Inferior parietal cortex (tissue), 1 donor: Measurements from ENCODE around the gene TMEM30A.
A peak's percentile ranks its signal among the peaks of the same experiment; 100 is the strongest.

ENCODE experiments used
- DNase-seq: peaks from one replicate; pipeline ENCODE4 v3.0.0-alpha.2; 2016; ENCODE audit errors: extremely low spot score

TMEM30A gene

DNA sequence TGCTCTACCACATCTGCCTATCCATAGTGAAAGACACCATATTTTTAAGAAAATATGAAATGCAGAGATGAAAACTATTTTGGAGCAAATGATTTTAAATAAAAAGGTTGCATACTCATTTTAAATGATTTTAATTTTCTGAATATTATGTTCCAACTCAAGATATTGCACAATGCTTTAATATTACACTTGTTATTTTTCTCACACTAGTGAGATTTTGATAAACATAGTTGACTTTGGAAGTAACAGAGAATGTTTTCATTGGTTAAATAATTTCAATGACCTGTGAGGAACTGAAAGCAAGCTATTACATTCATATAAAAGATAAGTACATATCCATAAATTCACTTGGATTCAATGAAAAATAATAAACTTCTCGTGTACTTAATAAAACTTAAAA lies 7.2 kb upstream of the TMEM30A start:
- DNase-seq = no peak

DNA sequence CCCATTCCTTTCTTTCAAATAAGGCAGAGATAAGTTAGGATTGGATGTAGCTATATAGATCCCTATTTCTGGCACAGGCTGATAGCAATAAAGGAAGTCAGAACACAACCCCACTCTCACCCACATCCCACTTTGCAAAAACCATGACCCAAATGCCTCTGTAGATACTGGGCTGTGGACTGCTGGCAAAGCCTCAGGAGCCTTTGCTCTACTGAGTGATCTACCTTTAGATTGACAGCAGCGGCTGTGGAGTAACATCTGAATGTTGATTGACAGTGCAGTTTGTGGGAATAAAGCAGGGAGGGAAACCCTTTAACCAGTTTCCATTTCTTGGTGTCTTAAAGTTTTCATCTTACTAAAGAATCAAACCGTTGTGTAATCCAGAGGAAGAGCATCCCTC lies 6.7 kb upstream of the TMEM30A start:
- no peak for DNase-seq

DNA sequence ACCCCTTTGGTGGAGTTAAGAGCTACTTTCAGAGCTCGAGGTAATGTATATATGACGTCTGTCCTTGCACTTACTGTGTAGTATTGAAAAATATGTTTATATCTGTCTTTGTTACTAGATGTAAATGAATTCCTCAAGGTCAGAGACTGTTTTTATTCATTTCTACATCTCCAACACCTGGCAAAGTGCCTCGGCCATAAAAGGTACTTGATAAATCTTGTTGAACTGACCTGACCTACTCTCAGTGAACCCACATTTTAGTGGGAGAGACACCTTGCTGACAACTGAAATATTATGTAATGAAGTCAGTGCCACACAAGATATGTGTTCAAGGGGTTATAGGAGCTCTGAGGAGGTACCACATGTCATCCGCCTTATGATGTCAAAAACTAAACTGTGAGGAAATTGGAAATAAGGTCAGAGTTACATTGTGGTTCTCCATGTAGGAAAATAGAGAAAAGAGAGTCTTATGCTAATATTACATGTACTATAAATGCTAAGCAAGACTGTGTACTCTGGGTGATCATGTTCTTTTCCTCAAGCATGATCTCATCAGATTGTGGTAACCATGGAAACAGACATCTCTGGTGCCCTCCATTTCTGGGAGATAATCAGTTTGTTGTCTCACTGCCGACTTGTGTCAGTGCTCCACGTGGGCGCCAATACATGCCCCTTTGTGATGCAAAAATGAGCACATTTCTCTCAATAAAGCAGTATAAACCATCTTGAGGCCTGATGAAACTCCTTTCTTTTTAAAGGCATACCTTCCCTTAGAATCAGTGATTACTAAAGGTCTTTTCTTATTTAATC lies 5.7 kb upstream of the TMEM30A start:
- peak; percentile 83 for DNase-seq

DNA sequence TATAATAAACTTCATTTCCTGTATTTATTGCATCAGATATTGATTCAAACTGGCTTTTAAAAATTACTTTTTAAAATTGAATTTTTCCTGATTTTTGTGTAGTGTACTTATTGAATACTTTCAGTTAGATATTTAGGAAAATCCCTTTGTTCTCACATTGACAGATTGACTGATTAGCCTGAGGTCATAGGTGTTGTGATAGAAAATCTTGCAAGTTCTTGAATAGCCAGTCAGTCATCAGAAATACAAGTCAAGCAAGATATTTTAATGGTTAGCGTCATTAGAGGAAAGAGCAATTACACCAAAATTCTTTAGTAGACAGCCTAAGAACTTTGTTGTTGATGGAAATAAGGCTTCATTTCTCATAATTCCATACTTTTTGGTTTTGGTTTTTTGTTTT lies 3.4 kb upstream of the TMEM30A start:
- no peak for DNase-seq

DNA sequence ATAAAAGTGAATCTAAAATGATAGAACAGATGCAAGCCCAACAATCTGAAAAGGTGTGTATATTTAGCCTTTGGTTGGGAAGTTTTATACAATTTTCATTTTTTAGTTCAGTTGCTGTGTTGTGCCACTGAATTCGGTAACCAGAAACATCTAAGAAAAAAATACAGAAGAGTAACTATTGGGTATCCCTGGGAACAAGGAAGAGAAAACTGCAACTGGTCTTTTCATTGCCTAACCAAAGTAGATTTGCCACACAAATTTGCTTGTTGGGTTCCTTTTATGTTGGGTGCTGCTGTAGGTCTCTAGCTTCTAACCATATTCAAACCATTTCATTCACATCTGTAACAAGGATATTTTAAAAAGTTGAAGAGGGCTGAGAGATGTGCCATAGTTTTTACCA lies 2.8 kb upstream of the TMEM30A start:
- DNase-seq = no peak

DNA sequence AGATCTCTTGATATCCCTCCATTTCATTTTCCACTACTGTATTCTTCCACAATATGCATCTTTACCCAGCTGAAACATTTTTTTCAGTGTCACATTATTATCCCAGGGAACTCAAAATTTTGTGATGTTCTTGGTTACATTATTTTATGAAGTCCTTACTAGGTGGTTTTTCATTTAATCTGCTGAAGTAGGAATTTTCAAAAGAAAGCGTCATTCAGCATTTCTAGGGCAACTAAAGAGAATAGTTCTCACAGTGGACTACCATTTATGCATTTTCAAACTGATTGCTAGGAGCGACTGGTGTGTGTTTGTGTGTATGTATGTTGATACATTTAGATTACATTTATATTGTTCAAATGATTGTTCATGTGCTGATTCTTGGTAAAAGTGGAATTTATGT lies 2.4 kb upstream of the TMEM30A start:
- no peak for DNase-seq

DNA sequence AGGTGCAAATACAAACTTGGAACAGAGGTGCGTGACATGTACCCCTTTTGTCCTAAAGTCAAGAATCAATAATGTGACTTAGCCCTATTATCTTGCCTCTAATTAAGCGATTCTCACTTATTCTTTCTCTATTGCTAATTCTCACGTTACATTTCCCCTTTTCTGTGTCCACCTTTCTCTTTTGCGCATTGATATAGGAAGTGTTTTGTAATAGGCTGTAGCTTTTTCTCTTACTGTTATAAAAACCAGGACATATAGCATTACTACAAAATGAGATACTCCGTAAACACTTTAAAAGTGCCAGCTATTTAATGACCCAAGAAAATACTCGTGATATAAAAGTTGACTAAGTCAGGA lies 669 bp upstream of the TMEM30A start:
- no peak for DNase-seq

DNA sequence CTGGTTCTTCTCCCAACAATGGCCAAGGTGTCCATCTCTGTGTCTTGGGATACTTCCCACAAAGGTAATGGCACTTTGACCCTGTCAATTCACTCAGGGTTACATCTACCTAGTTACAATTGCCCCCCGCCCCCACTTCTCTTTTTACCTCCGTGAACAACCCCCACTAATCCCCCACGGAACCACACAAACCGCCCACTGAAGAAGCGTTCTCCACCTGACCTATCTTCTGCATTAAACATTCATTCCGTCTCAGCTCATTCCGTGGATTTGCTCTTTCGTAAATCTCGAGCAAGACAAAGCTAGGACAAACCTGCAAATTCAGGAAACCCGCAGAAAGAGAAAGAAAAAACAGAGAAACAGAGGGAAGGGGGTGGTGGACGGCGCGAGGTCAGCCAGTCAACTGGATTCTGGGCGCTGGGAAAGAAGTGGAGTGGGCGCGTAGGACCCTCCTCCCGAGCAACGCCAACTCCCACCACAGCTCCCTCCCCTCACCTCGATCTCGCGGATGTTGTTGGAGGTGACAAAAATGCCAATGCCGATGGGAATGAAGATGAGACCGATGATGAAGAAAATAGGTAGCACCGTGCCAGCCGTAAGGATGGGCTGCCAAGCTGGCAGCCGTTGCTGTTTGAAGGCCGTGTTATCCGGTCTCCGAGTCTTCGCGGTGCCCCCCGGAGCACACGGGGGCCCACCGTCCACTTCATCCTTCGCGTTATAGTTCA lies 523 bp downstream of the TMEM30A start:
- DNase-seq = no peak

DNA sequence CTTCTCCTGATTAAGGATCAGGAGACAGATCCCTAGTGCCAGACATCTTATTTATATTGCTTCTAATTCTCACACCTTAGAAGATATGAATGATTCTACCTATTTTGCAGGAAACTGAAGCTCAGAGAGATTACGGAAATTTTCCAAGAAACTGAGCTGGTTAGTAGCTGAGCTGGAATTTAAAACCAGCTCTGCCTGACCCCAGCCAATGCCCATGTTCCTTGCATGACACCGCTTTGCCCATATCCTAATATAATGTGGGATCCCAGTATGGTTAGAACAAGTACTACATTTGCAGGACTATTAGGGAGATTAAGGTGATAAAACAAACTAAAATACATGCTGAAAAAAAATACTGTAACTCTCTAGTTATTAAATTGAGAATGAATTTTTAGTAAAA lies 1.9 kb downstream of the TMEM30A start:
- no peak for DNase-seq

DNA sequence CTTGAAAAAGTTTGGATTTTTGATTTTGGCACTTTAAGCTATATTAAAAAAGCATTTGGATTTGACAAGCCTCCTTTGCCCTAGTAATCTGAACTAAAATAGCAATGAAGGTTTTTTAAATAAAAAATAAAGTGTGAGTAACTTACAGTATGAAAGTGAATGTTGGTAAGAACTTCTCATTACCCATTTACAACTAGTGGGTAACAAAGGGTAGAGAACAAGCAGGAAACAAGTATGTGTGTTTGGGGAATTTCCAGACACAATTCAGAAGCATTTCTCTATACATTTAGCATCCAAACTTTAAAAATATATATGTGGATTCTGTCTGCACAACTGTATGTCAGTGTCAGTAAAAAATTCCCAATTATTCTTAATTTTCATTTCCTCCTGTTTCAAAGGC lies 2.9 kb downstream of the TMEM30A start:
- DNase-seq = no peak

DNA sequence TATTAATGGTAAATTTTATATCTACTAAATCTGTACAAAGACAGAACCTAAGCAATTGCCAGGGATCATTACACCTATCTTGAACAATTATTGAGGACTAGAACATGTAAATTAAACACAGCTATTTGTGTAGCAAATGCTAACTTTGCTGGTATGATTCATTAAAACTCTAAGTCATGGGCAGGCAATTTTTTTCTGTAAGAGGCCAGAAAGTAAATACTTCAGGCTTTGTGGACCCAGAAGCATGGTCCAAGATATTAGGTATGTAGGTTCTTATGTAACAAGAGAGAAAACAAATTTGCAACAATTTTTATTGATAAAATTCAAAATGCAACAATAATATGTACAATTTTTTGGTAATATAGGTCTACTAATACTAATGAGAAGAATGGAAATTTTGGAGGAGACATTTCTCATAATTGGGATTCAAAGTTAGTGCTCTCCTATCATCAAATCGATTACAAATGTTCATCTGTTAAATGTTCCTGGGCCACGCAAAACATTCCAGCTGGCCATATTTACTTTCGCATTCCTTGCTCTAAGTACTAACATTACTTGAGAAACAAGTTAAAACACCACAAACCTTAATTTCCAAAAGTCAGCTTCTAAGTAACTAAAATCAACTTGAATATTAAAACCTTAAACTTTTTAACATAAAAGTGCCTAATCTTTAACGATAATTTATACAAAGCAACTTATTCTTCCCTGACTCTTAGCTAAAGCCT lies 4.3 kb downstream of the TMEM30A start:
- DNase-seq = no peak

DNA sequence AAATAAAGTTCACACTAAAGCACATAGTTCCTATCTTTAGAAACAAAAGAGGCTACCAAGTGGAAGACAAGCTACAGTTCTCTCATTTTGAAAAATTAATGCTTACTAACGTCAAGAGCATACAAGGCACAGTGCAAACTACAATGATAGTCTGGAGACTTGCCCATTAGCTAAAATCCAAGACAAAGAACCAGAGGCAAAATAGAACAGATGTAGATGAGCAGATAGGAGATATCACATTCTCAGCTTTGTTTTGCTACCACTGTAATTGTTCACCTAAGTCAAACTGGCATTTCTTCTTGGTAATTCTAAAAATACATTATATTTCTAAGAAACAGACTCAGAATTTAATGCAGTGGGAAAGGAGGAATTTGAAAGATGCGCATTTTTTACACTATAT lies 5.2 kb downstream of the TMEM30A start:
- no peak for DNase-seq

DNA sequence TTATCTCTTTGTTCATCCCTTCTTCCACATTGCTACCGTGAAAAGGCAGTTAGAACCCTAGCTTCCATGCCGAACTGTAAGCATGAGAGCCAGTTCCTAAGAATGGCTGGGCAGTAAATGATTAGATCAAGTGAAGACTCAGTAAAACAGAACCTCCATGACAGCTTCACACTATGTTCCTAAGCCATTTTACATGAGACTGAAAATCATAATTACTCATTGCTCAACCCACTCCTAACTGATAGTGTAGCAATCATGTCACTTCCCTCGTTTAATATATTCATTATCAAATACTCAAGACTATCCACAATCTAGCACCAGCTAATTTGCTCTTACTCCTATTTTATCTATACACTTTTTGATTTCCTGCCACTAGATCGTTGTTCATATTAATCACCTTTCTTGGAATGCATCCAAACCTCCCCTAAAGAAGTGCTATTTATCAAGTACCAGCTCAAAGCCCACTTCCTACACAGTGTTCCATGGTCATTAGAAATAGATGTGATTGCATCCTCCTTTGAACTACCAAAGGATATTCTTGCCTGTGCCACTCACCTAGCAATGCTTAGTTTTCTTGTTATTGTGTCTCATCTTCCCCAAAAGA lies 6.0 kb downstream of the TMEM30A start:
- DNase-seq = no peak

DNA sequence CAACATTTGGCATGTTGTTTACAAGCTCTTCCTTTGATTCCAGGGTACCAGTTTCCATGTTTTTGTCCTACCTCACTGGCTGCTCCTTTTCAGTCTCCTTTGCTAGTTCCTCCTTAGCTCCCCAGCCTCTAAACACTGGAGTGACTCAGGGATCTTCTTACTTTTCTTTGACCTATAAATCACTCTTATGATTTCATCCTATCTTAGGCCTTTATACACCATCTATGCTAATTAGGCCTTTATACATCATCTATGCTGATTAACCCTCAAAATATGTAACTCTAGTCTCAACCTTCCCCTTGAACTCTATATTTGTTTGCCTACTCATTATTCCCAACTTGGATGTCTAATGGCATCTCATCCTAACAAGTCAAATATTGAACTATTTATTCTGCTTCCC lies 9.5 kb downstream of the TMEM30A start:
- no peak for DNase-seq

DNA sequence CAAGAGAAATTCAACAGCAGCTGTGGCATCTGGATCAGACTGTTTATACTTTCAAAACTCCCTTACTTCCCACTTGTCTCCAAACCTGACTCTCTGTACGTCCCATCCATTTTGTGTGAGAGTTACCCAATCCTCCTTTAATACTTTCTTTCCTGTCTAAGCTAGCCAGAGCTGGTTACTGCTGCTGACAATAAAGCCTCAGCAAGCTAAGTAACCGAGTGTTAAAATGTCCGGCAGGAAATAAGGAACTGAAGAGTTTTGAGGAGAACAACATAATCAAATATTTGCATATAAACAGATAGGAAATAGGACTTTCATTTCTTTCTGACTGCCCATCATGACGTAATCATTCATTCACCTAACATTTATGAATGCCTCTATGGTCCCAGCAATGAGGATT lies 11.6 kb downstream of the TMEM30A start:
- no peak for DNase-seq

DNA sequence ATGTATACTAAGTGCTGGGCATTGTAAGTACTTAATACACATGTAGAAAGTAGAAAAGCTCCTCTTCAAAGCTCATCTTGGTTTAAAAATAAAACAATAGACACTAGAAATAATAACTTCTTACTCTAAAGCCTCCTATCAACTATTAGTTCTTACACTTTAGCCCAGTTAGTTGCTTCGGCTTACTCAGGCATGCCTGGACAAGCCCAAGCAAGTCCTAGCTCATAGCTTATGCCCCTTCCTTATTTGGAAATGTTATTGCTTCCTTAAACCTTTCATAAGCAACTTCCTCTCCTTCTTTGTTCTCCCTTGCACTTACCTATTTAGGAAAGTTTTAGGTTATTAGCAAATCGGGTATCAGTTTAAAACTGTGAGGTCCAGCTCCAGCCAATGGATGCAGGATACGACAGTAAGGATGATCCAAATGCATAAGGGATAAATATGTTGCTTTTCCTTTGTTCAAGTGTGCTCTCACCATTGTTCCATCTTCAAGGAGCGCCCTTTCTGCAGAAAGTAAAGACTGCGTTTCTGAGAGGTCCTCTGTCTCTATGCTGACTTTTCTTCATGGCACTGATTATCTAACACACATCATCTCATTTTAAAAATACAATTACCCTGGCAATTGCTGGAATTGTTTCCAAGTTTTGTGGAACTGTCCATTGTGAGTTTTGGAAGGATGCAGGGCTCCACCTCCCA lies 12.3 kb downstream of the TMEM30A start:
- DNase-seq = no peak

DNA sequence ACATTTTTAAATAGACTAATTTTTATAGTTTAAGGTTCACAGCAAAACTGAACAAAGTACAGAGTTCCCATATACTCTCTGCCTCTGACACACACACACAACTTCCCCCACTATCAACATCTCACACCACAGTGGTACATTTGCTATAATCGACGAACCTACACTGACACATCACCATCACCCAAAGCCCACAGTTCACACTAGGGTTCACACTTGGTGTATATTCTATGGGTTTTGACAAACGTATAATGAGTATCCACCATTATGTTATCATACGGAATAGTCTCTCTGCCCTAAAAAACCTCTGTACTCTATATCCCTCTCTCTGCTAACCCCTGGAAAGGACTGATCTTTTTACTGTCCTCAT lies 15.6 kb downstream of the TMEM30A start:
- DNase-seq = no peak

DNA sequence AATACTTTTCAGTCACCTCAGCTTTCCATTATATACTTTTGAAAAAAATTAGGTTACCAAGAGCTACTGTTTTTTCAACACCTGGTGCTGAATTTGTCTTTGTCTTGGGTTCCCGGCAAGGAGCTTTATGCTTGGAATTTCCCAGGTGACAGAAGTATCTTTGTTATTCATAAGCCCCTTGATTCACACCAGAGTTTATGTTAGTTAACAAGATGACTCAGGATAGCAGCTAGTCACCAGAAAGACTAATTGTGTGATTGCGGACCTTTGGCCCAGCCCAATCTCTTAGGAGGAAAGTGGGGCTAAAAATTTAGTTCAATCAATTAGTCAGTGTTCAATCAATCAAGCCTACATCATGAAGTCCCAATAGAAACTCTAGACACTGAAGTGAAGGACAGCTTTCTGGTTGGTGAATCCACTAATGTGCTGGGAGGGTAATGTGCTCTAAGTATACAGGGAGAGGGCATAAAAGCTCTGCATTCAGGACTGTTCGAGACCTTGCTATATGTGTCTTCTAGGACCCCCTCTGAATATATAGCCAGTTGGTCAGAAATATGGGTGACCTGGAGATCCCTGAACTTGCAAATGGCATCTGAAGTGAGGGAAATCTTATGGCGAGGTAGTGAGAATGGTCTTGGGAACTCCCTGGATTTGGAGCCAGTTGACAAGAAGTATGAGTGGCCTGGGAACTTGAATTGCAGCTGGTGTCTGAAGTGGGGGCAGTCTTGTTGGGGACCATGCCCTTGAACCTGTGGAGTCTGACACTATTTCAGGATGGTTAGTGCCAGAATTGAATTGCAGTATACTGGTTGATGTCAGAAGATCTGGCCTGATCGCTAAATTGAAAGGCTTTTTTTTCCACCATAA lies 16.2 kb downstream of the TMEM30A start:
- no peak for DNase-seq

DNA sequence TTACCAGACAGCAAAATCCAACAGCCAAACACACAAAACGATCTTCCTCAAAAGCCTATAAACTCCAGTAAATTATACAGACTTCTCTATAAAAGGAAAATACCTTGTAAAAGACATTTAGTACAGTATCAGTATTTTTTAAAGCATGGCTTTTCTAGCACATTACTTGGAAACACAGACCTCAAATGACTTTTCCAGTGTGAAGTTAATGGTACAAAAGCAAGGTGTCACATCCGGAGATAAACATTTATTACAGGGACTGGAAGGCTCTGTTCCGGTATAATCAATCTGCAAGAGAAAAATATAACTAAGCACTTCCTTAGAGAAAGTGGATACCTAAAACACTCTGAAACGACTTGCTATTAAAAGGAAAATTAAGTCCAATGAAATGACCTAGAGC lies 17.1 kb downstream of the TMEM30A start:
- DNase-seq = no peak

DNA sequence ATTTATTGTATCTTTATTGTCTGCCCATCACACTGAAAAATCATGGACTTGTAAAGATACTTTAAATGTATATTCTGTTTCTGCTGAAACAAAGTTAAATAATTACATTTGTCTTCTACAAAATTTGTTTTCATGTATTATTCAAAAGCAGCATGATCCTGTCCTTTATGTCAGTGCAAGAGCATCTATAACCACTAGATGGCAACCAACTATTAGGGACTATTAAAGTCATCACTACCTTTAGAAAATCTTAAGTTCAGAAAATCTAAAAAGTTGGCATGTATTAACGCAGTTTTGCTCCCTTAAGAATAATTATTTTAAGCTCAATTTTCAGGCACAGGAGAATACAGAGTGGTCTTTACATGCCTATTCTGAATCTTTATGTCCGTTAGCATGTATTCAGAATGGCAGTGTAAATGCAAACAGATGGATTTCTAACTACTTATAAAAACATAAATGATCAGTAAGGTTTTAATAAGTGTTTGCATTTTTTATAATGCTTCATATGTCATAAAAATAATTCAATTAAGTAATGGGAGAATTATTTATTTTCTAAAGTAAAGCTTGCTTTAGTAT lies 17.8 kb downstream of the TMEM30A start:
- DNase-seq = peak; percentile 75

DNA sequence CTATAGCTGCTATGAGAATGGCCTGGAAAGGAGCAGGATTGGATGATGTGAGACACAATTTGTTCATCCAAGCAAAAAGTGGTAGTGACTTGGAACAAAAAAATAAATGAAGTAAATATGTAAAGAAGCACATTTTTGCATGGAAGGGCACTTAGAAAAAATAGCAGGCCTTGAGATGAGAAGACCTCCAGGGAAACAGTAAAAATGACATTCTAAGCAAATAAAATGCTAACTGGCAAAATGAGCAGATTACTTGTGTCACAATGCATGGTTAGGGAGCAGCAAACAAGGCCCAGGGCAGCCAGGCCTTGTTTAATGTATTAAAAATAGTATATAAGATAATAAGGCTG lies 21.2 kb downstream of the TMEM30A start:
- DNase-seq = no peak
